ENCODE results near the gene ACOT13.
A peak's percentile ranks its signal among the peaks of the same experiment; 100 is the strongest.
"Not testable (repeated sequence)": the region's sequence is repeated elsewhere in the genome, so short reads cannot be mapped to it uniquely, and the experiment has no call there.

Gene ACOT13

GRCh38 chr6:24692415-24692814, 25.5 kb downstream of the ACOT13 start:
- DNase-seq (ENCODE audit: low read depth in 3 of 3) = no peak

- no peak for DNase-seq (ENCODE audit: low read depth in 3 of 3)
Observed at GRCh38 chr6:24692848-24693592, 26.1 kb downstream of the ACOT13 start.

GRCh38 chr6:24694198-24694597, 27.3 kb downstream of the ACOT13 start:
- DNase-seq (ENCODE audit: low read depth in 3 of 3) = no peak

- DNase-seq (ENCODE audit: low read depth in 3 of 3) = peak in 2 of 3 donors; percentile 3 to 16
Observed at GRCh38 chr6:24695635-24696034, 28.8 kb downstream of the ACOT13 start.

- DNase-seq (ENCODE audit: low read depth in 3 of 3) = no peak
Observed at GRCh38 chr6:24696097-24696496, 29.2 kb downstream of the ACOT13 start.

- DNase-seq (ENCODE audit: low read depth in 3 of 3) = no peak
Observed at GRCh38 chr6:24699521-24700359, 32.9 kb downstream of the ACOT13 start.

- DNase-seq (ENCODE audit: low read depth in 3 of 3) = no peak
Observed at GRCh38 chr6:24702720-24703282, 35.9 kb downstream of the ACOT13 start.

- no peak for DNase-seq (ENCODE audit: low read depth in 3 of 3)
Observed at GRCh38 chr6:24704468-24704867, 37.6 kb downstream of the ACOT13 start.

- DNase-seq (ENCODE audit: low read depth in 3 of 3) = no peak
Observed at GRCh38 chr6:24708612-24709011, 41.7 kb downstream of the ACOT13 start.

GRCh38 chr6:24709014-24709711, 42.3 kb downstream of the ACOT13 start:
- no peak for DNase-seq (ENCODE audit: low read depth in 3 of 3)

GRCh38 chr6:24710519-24711303, 43.8 kb downstream of the ACOT13 start:
- no peak for DNase-seq (ENCODE audit: low read depth in 3 of 3)

GRCh38 chr6:24716602-24717148, 49.8 kb downstream of the ACOT13 start:
- not testable (repeated sequence) for DNase-seq (ENCODE audit: low read depth in 3 of 3)

GRCh38 chr6:24718449-24719124, 51.7 kb downstream of the ACOT13 start:
- no peak for DNase-seq (ENCODE audit: low read depth in 3 of 3)

GRCh38 chr6:24719125-24719971, 52.5 kb downstream of the ACOT13 start, which contains the start of gene C6orf62:
C6orf62 (minus strand) TSS chr6:24719154; CDS start chr6:24718668, 486 bp downstream.
- DNase-seq (ENCODE audit: low read depth in 3 of 3) = peak; percentile 35 to 50 (median 48)

GRCh38 chr6:24720131-24720603, 53.3 kb downstream of the ACOT13 start:
- DNase-seq (ENCODE audit: low read depth in 3 of 3) = peak; percentile 41 to 70 (median 64)

- peak; percentile 99 to 100 (median 100) for DNase-seq (ENCODE audit: low read depth in 3 of 3)
Observed at GRCh38 chr6:24720604-24721460, 54.0 kb downstream of the ACOT13 start.

GRCh38 chr6:24721461-24722215, 54.8 kb downstream of the ACOT13 start:
- DNase-seq (ENCODE audit: low read depth in 3 of 3) = no peak

Measured in stimulated activated CD4-positive, alpha-beta T cell treated with anti-CD3 and anti-CD28 coated beads, TNF-alpha, amount 100 ng/mL, for 48 hours (primary cell).